HCT116 (cell line): ENCODE data around the gene ASNSD1.

ENCODE experiments used
- CEBPB ChIP-seq: IDR thresholded peaks from 2 replicates; pipeline ENCODE4 v1.6.1; 2012; ENCODE audit warnings: low read depth
- CTCF ChIP-seq, 3 experiments: fragments of 200-600 bp in 1 of 3; sonication (generic) in 1 of 3; IDR thresholded peaks in 2 of 3; conservative IDR thresholded peaks in 1 of 3; 2 replicates each; pipeline ENCODE4 v1.5.1; 2012 to 2017; ENCODE audit warnings: low read depth in 2 of 3, low read length in 2 of 3, antibody characterized with exemption in 1 of 3, borderline replicate concordance in 1 of 3, control low read depth in 1 of 3, mild to moderate bottlenecking in 1 of 3, mixed read lengths in 1 of 3, mixed run types in 1 of 3, moderate library complexity in 1 of 3; ENCODE audit not compliant: insufficient read depth in 1 of 3
- POLR2A ChIP-seq: IDR thresholded peaks from 2 replicates; pipeline ENCODE4 v1.7.0; 2011; ENCODE audit warnings: borderline replicate concordance; ENCODE audit not compliant: insufficient read depth, insufficient read length; ENCODE audit errors: extremely low read depth
- RAD21 ChIP-seq: IDR thresholded peaks from 2 replicates; pipeline ENCODE4 v1.6.1; 2012; ENCODE audit warnings: low read depth, mild to moderate bottlenecking
- TF ChIP-seq, protein P1 (sequence below): IDR thresholded peaks from 2 replicates; pipeline ENCODE4 v1.6.1; 2011; ENCODE audit warnings: mild to moderate bottlenecking, low read length, moderate library complexity; ENCODE audit not compliant: insufficient replicate concordance; ENCODE audit errors: extremely low read depth

DNA sequence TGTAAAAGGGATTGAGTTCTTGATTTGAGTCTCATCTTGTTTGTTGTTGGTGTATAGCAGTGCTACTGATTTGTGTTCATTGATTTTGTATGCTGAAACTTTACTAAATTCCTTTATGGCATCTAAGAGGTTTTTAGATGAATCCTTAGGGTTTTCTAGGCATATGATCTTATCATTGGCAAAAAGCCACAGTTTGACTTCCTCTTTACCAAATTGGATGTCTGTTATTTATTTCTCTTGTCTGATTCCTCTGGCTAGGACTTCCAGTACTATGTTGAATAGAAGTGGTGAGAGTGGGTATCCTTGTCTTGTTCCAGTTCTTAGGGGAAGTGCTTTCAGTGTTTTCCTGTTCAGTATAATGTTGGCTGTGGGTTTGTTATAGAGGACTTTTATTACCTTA lies 18.0 kb downstream of the ASNSD1 start:
- TF ChIP-seq CTCF (IDR thresholded peaks at IDR 0.05 in 2 of 3, conservative IDR thresholded peaks at IDR 0.05 in 1 of 3; ENCODE audit: borderline replicate concordance in 1 of 3, insufficient read depth in 1 of 3, low read depth in 2 of 3, low read length in 2 of 3), result no peak
- TF ChIP-seq, protein P1, sequence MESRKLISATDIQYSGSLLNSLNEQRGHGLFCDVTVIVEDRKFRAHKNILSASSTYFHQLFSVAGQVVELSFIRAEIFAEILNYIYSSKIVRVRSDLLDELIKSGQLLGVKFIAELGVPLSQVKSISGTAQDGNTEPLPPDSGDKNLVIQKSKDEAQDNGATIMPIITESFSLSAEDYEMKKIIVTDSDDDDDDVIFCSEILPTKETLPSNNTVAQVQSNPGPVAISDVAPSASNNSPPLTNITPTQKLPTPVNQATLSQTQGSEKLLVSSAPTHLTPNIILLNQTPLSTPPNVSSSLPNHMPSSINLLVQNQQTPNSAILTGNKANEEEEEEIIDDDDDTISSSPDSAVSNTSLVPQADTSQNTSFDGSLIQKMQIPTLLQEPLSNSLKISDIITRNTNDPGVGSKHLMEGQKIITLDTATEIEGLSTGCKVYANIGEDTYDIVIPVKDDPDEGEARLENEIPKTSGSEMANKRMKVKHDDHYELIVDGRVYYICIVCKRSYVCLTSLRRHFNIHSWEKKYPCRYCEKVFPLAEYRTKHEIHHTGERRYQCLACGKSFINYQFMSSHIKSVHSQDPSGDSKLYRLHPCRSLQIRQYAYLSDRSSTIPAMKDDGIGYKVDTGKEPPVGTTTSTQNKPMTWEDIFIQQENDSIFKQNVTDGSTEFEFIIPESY, result no peak
- no peak for TF ChIP-seq POLR2A
- TF ChIP-seq RAD21, result no peak
- TF ChIP-seq CEBPB, result no peak
